Astrocyte of the cerebellum (primary cell): ENCODE data around the gene DYNC1H1.
"Not testable (repeated sequence)": the region's sequence is repeated elsewhere in the genome, so short reads cannot be mapped to it uniquely, and the experiment has no call there.

Source experiments
- DNase-seq: peaks from one replicate; pipeline ENCODE4 v3.0.0-alpha.2; 2011; ENCODE audit warnings: low read depth
- H3K4me3 ChIP-seq: 2 replicates; pipeline ENCODE4 v1.5.1; 2011; ENCODE audit warnings: mild to moderate bottlenecking, low read depth, low read length, moderate library complexity
- CTCF ChIP-seq: IDR thresholded peaks from 2 replicates; pipeline ENCODE4 v1.5.1; 2012; ENCODE audit warnings: low read length, low read depth, moderate library complexity, mild to moderate bottlenecking; ENCODE audit errors: missing control alignments
- in situ Hi-C: cut with HindIII; loops from 2 replicates; pipeline ENCODE4 v1.10.0; 2017; ENCODE audit warnings: low sequenced_read_pairs

Gene DYNC1H1

GRCh38 chr14:101968186-101968585 is 3.8 kb downstream of the DYNC1H1 start:
- no peak for DNase-seq
- TF ChIP-seq CTCF, result no peak
- H3K4me3 ChIP-seq, result no peak overlapping the region
- in situ Hi-C loops, result no loop called here

DNA sequence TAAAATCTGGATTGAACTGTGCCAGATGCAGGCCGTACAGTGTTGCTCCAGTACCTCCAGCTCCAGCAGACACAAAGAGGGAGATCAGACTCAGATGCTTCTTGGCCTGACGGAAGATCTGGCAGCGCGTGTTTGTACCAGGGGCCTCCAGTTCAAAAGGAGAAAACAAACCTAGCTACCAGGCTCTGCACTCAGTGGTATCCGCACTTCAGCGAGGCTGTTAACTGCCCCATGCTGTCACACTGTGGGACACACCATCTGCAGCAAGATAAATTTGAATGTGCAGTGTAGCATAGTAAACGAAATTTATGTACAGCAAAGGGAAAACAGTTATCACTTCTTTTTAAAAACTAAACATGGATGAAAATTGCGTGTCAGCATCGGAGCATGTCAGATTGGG is 5.1 kb downstream of the DYNC1H1 start:
- TF ChIP-seq CTCF, result no peak
- in situ Hi-C loops, result no loop called here
- no peak overlapping the region for H3K4me3 ChIP-seq
- DNase-seq, result no peak

DNA sequence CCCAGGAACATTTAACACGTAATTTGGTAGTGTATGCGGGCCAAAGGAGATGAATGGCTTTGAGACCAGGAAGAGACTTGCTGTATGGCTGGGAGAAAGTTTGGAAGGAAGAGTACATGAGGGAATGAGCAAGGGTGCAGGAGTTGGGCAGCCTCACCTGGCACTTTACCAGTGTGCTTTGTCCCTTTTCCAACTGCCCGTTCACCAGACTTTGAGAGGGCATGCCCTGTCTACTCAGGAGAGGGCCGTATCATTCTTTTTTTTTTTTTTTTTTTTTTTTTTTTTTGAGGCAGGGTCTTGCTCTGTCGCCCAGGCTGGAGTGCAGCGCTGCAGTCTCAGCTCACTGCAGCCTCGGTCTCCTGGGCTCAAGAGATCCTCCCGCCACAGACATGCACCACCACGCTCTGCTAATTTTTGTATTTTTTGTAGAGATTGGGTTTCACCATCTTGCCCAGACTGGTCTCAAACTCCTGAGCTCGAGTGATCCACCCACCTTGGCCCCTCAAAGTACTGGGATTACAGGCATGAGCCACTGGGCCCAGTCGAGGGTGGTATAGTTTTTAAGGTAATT is 6.5 kb downstream of the DYNC1H1 start:
- in situ Hi-C loops, result no loop called here
- TF ChIP-seq CTCF, result no peak
- no peak for DNase-seq
- H3K4me3 ChIP-seq, result no peak overlapping the region

DNA sequence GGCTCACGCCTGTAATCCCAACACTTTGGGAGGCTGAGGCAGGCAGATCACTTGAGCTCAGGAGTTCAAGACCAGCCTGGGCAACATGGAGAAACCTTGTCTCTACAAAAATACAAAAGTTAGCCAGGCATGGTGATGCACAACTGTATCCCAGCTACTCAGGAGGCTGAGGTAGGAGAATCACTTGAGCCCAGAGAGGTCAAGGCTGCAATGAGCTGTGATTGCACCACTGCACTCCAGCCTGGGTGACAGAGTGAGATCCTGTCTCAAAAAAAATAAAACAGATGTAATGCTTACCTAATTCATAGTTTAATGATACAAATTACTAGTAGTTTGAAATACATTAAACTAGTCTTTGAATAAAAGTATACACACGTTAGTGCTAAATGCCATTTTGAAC is 7.1 kb downstream of the DYNC1H1 start:
- H3K4me3 ChIP-seq, in situ Hi-C loops, DNase-seq: not testable (repeated sequence)

GRCh38 chr14:101972126-101972866 is 7.9 kb downstream of the DYNC1H1 start:
- no peak overlapping the region for H3K4me3 ChIP-seq
- DNase-seq, result peak; percentile 99
- TF ChIP-seq CTCF, result no peak
- in situ Hi-C loops, result no loop called here

GRCh38 chr14:101973356-101973755 is 9.0 kb downstream of the DYNC1H1 start:
- TF ChIP-seq CTCF, result no peak
- in situ Hi-C loops, result no loop called here
- no peak overlapping the region for H3K4me3 ChIP-seq
- DNase-seq, result no peak

GRCh38 chr14:101975231-101975630 is 10.9 kb downstream of the DYNC1H1 start:
- in situ Hi-C loops, result loop anchor here (5.0 kb wide), 1 partner anchor 42 kb away; no protein-coding TSS in a partner anchor
- no peak for DNase-seq
- no peak for TF ChIP-seq CTCF
- no peak overlapping the region for H3K4me3 ChIP-seq
